Measurements from ENCODE around the gene GNB4.

GRCh38 chr3:179369621-179370020 lies 81.6 kb downstream of the GNB4 start:
- TF ChIP-seq CEBPB (tag; IDR thresholded peaks at IDR 0.05): no peak
- TF ChIP-seq ZNF239 (CRISPR knock-in tag; IDR thresholded peaks at IDR 0.05): no peak
- no peak for TF ChIP-seq MAX (CRISPR knock-in tag; IDR thresholded peaks at IDR 0.05)
- no peak for TF ChIP-seq ZBTB17 (CRISPR knock-in tag; IDR thresholded peaks at IDR 0.05)
- no peak for TF ChIP-seq ILK (tag; IDR thresholded peaks at IDR 0.05; ENCODE audit: borderline replicate concordance, low read depth)

All from K562 (cell line).